HepG2 (cell line): ENCODE results near the gene RARRES1.

Experiments used
- CTCF ChIP-seq: sonication (generic); formaldehyde crosslinking; IDR thresholded peaks from 2 replicates; pipeline ENCODE4 v1.5.0; 2020; ENCODE audit warnings: mild to moderate bottlenecking, missing genetic modification reagents, moderate library complexity
- EZH2 ChIP-seq: conservative IDR thresholded peaks from 2 replicates; pipeline ENCODE4 v1.6.1; 2012; ENCODE audit warnings: mild to moderate bottlenecking, low read depth, low read length, moderate library complexity

- no peak for TF ChIP-seq EZH2
- no peak for TF ChIP-seq CTCF (CRISPR knock-in tag)
Measured at GRCh38 chr3:158679547-158680000, 52.7 kb downstream of the RARRES1 start.
